ENCODE measurements around the gene MSANTD3. TPM values are rescaled to one million over a fixed set of nuclear protein-coding genes. Genes with fewer than 3 reads are reported as not detected.
"Not testable (repeated sequence)": the region's sequence is repeated elsewhere in the genome, so short reads cannot be mapped to it uniquely, and the experiment has no call there.

MSANTD3 gene, protein sequence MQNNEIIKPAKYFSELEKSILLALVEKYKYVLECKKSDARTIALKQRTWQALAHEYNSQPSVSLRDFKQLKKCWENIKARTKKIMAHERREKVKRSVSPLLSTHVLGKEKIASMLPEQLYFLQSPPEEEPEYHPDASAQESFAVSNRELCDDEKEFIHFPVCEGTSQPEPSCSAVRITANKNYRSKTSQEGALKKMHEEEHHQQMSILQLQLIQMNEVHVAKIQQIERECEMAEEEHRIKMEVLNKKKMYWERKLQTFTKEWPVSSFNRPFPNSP
- total RNA-seq (2014; rRNA removed) (86.9 and 92.7 TPM in 2 replicates), Bru-seq, nascent RNA (percentile 83 among the genes with signal in this experiment), BruChase-seq, experiment 1, labeled RNA remaining after a 6-hour chase (percentile 90 among the genes with signal in this experiment), BruChase-seq, experiment 2, labeled RNA remaining after a 2-hour chase (percentile 79 among the genes with signal in this experiment)
- long read RNA-seq, transcript MSANTD3-203 (3 exons, 1,362 nt) = major isoform, 66 of 81 reads
- long read RNA-seq, partial matches to known transcripts = 2 of 81 reads
- long read RNA-seq, other reads (novel, unspliced or antisense) = 9 of 81 reads

DNA sequence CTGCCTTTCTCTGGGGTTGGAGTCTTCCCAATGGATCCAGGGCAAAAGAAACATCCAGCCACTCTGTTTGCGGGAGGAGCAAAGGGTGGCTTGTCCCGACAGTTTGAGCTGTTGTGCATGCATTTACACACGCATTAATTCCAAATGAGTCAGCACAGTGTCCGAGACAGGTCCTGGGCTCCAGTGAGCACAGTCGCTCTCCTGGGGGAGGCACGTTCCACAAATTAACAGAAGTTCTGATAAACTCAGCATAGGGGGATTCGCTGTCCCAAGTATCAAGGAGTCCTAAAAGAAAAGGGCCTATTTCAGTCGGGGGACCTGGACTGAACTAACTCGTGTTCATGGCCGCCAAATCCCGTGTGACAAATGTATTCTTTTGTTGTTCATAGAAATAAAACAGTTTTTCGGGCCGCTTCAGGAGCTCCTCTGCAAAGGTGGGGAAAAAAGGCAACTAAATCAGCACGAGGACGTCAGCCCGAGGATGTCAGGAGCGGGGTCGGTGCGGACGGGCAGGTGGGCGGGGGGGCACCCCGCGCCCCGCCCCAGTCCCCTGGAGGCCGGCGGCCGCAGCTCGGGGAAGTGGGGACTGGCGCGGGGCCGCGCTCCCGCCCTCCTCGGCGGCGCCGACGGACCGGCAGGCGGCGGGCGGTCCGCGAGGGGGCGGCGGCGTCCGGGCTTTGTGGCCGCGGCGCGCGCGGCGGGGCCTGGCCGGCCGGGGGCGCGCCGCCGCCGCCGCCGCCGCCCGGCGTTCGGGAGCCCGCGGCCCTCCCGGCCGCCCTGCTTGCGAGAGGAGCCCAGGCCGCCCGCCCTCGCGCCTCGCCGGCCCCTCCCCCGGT, at the start of gene MSANTD3:
TSS of gene MSANTD3 (plus strand) at position 614 of the 836 bp plus-strand sequence. CDS start 14,796 bp downstream, outside the sequence.
- peak within 1 kb of the TSS; percentile 78 for H2AFZ ChIP-seq (ENCODE audit: low read length)
- peaks cover 5% of the 10 kb centered on the region for H3F3A ChIP-seq (ENCODE audit: low read length, unreplicated experiment)
- H3K9me2 ChIP-seq (replicated peaks; ENCODE audit: low read length) = no peaks in the 10 kb centered on the region
- no peaks in the 10 kb centered on the region for H3K9me3 ChIP-seq (ENCODE audit: low read length)
- intact Hi-C loops (cut with micrococcal nuclease) = loop anchor here (5.0 kb wide), 2 partner anchors 171 to 604 kb away; partner anchors contain the start of gene NR4A3
- TSS peak; percentile 58 for BruUV-seq (replicated peaks)
- CTCF ChIA-PET = interaction anchor here (0.7 kb wide), 1 partner anchor 46 kb away, joined by 3 read pairs; the partner anchor contains the start of gene TMEFF1
- no peaks in the 10 kb centered on the region for H3K27me3 ChIP-seq (ENCODE audit: low read length)
- DNase-seq (peak; percentile 76), ATAC-seq (peak; percentile 59)
- peak within 1 kb of the TSS; percentile 100 for H3K27ac ChIP-seq (ENCODE audit: low read length)
- peak within 1 kb of the TSS; percentile 92 for H3K4me3 ChIP-seq (ENCODE audit: low read length)
- no peaks in the 10 kb centered on the region for H4K20me1 ChIP-seq (ENCODE audit: low read length)
- TF ChIP-seq, protein P1, sequence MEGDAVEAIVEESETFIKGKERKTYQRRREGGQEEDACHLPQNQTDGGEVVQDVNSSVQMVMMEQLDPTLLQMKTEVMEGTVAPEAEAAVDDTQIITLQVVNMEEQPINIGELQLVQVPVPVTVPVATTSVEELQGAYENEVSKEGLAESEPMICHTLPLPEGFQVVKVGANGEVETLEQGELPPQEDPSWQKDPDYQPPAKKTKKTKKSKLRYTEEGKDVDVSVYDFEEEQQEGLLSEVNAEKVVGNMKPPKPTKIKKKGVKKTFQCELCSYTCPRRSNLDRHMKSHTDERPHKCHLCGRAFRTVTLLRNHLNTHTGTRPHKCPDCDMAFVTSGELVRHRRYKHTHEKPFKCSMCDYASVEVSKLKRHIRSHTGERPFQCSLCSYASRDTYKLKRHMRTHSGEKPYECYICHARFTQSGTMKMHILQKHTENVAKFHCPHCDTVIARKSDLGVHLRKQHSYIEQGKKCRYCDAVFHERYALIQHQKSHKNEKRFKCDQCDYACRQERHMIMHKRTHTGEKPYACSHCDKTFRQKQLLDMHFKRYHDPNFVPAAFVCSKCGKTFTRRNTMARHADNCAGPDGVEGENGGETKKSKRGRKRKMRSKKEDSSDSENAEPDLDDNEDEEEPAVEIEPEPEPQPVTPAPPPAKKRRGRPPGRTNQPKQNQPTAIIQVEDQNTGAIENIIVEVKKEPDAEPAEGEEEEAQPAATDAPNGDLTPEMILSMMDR (conservative IDR thresholded peaks at IDR 0.05; ENCODE audit: low read depth, low read length) = no peak
- TF ChIP-seq EZH2 (IDR thresholded peaks at IDR 0.05; ENCODE audit: low read length, unreplicated experiment) (no peak), EZH2phosphoT487 (IDR thresholded peaks at IDR 0.05; ENCODE audit: borderline replicate concordance, low read length) (no peak)
- peaks cover 39% of the 10 kb centered on the region for H3K79me2 ChIP-seq (ENCODE audit: low read length)
- POLR2A ChIA-PET (ENCODE audit: unreplicated experiment) = interaction anchor here (0.6 to 0.8 kb wide), 3 partner anchors 45 to 328 kb away, joined by 6 to 16 read pairs (median 11); no protein-coding TSS in a partner anchor
- H3K36me3 ChIP-seq (ENCODE audit: low read depth, low read length) = no peaks in the 10 kb centered on the region
- peaks cover 36% of the 10 kb centered on the region for H3K4me1 ChIP-seq (ENCODE audit: insufficient read depth, low read length)
- peak within 1 kb of the TSS; percentile 90 for H3K9ac ChIP-seq (ENCODE audit: low read length)
- peak within 1 kb of the TSS; percentile 99 for H3K4me2 ChIP-seq (ENCODE audit: low read length)

GRCh38 chr9:100379862-100380261, 47.1 kb upstream of the MSANTD3 start:
- no TSS peak for BruUV-seq (replicated peaks)
- ChIA-PET POLR2A (ENCODE audit: unreplicated experiment) (no interaction called here), CTCF (no interaction called here)
- no peaks in the 10 kb centered on the region for H3F3A ChIP-seq (ENCODE audit: low read length, unreplicated experiment)
- H3K4me3 ChIP-seq (ENCODE audit: low read length) = no peak overlapping the region
- H3K4me1 ChIP-seq (ENCODE audit: insufficient read depth, low read length) = peaks cover 16% of the 10 kb centered on the region
- no peaks in the 10 kb centered on the region for H4K20me1 ChIP-seq (ENCODE audit: low read length)
- no peaks in the 10 kb centered on the region for H3K9me3 ChIP-seq (ENCODE audit: low read length)
- ATAC-seq (peak; percentile 98), DNase-seq (peak; percentile 71)
- TF ChIP-seq EZH2phosphoT487 (IDR thresholded peaks at IDR 0.05; ENCODE audit: borderline replicate concordance, low read length) (no peak), EZH2 (IDR thresholded peaks at IDR 0.05; ENCODE audit: low read length, unreplicated experiment) (no peak)
- TF ChIP-seq, protein P1 (conservative IDR thresholded peaks at IDR 0.05; ENCODE audit: low read depth, low read length) = no peak
- H3K79me2 ChIP-seq (ENCODE audit: low read length) = no peaks in the 10 kb centered on the region
- intact Hi-C loops (cut with micrococcal nuclease) = no loop called here
- no peaks in the 10 kb centered on the region for H3K27me3 ChIP-seq (ENCODE audit: low read length)
- no peaks in the 10 kb centered on the region for H3K9me2 ChIP-seq (replicated peaks; ENCODE audit: low read length)
- H2AFZ ChIP-seq (ENCODE audit: low read length) = peak overlapping the region; percentile 73
- H3K4me2 ChIP-seq (ENCODE audit: low read length) = peak overlapping the region; percentile 52
- H3K27ac ChIP-seq (ENCODE audit: low read length) = peak overlapping the region; percentile 85
- peak overlapping the region; percentile 50 for H3K9ac ChIP-seq (ENCODE audit: low read length)
- H3K36me3 ChIP-seq (ENCODE audit: low read depth, low read length) = no peaks in the 10 kb centered on the region; the same call in 1 of the 2 replicates

GRCh38 chr9:100392989-100393388, 34.0 kb upstream of the MSANTD3 start:
- not testable (repeated sequence) for DNase-seq; BruUV-seq (replicated peaks)

More at GRCh38 chr9:100392989-100393388, 34.0 kb upstream of the MSANTD3 start:
- H3F3A ChIP-seq (ENCODE audit: low read length, unreplicated experiment); H4K20me1 ChIP-seq (ENCODE audit: low read length); H3K9me2 ChIP-seq (replicated peaks; ENCODE audit: low read length); H3K4me2 ChIP-seq (ENCODE audit: low read length); H3K27me3 ChIP-seq (ENCODE audit: low read length); H3K79me2 ChIP-seq (ENCODE audit: low read length); H3K9me3 ChIP-seq (ENCODE audit: low read length); H3K4me1 ChIP-seq (ENCODE audit: insufficient read depth, low read length); POLR2A ChIA-PET (ENCODE audit: unreplicated experiment); H3K36me3 ChIP-seq (ENCODE audit: low read depth, low read length); H3K4me3 ChIP-seq (ENCODE audit: low read length); CTCF ChIA-PET; ATAC-seq; H2AFZ ChIP-seq (ENCODE audit: low read length); intact Hi-C loops (cut with micrococcal nuclease); H3K27ac ChIP-seq (ENCODE audit: low read length); H3K9ac ChIP-seq (ENCODE audit: low read length): not testable (repeated sequence)
